Tibial artery (tissue), 4 donors: Measurements from ENCODE around the gene ADAM12.
"Not testable (repeated sequence)": the region's sequence is repeated elsewhere in the genome, so short reads cannot be mapped to it uniquely, and the experiment has no call there.

Source experiments
- DNase-seq, 2 donors: peaks; one replicate each; pipeline ENCODE4 v3.0.0-alpha.2; 2019
- H3K27ac ChIP-seq, 2 donors: fragments of 200-600 bp; sonication (generic) in 1 of 2; 1 replicate in 1 of 2; 2 replicates in 1 of 2; pipeline ENCODE4 v1.5.1; 2018 to 2019; ENCODE audit warnings: mild to moderate bottlenecking in 1 of 2
- H3K27me3 ChIP-seq, 2 donors: fragments of 200-600 bp; sonication (generic) in 1 of 2; one replicate each; pipeline versions ENCODE4 v1.5.1 to v1.6.0; 2016 to 2019
- H3K36me3 ChIP-seq, 3 donors: fragments of 200-600 bp; sonication (generic) in 2 of 3; one replicate each; pipeline ENCODE4 v1.5.1; 2016 to 2019; ENCODE audit warnings: mild to moderate bottlenecking in 2 of 3
- H3K4me1 ChIP-seq, 4 donors: fragments of 200-600 bp; sonication (generic) in 2 of 4; 1 replicate in 3 of 4; 2 replicates in 1 of 4; pipeline ENCODE4 v1.5.1; 2016 to 2019
- H3K4me3 ChIP-seq, 2 donors: fragments of 200-600 bp; sonication (generic) in 1 of 2; 1 replicate in 1 of 2; 2 replicates in 1 of 2; pipeline ENCODE4 v1.5.1; 2018 to 2019; ENCODE audit warnings: mild to moderate bottlenecking in 2 of 2
- H3K9me3 ChIP-seq, 3 donors: fragments of 200-600 bp; sonication (generic) in 1 of 3; one replicate each; pipeline ENCODE4 v1.5.1; 2016 to 2019
- CTCF ChIP-seq, 2 experiments: fragments of 200-600 bp in 1 of 2; fragments of 450-650 bp in 1 of 2; IDR thresholded peaks; one replicate each; pipeline ENCODE4 v1.5.1; 2017 to 2019; ENCODE audit warnings: antibody characterized with exemption in 2 of 2, mild to moderate bottlenecking in 1 of 2, moderate library complexity in 1 of 2
- intact Hi-C: fragments of 100-400 bp; cut with DNase I; formaldehyde crosslinking; loops from one replicate; pipeline ENCODE4 v1.15.0; 2023; ENCODE audit warnings: low total_unique reads

ADAM12 gene

GRCh38 chr10:126351021-126351420 lies 37.3 kb downstream of the ADAM12 start:
- no peak for TF ChIP-seq CTCF (IDR thresholded peaks at IDR 0.05)
- DNase-seq = no peak

GRCh38 chr10:126350216-126350992 lies 37.9 kb downstream of the ADAM12 start:
- TF ChIP-seq CTCF (IDR thresholded peaks at IDR 0.05) = no peak
- peaks cover 0 to 1% (median 0%) of the 10 kb centered on the region in 3 donors for H3K9me3 ChIP-seq
- no peak for DNase-seq
- H3K4me1 ChIP-seq = peaks cover 0 to 2% (median 0%) of the 10 kb centered on the region in 4 donors
- no peaks in the 10 kb centered on the region for H3K36me3 ChIP-seq
- H3K4me3 ChIP-seq = no peak overlapping the region
- H3K27me3 ChIP-seq = no peaks in the 10 kb centered on the region
- intact Hi-C loops = no loop called here
- H3K27ac ChIP-seq = no peak overlapping the region

More at GRCh38 chr10:126351021-126351420, 37.3 kb downstream of the ADAM12 start:
- no peak overlapping the region for H3K27ac ChIP-seq
- H3K4me1 ChIP-seq = peaks cover 0 to 2% (median 0%) of the 10 kb centered on the region in 4 donors
- peaks cover 0 to 7% (median 3%) of the 10 kb centered on the region in 3 donors for H3K9me3 ChIP-seq
- H3K27me3 ChIP-seq = no peaks in the 10 kb centered on the region
- intact Hi-C loops = no loop called here
- H3K36me3 ChIP-seq = no peaks in the 10 kb centered on the region
- H3K4me3 ChIP-seq = no peak overlapping the region

GRCh38 chr10:126349676-126350075 lies 38.6 kb downstream of the ADAM12 start:
- Histone ChIP-seq H3K4me3 (no peak overlapping the region), H3K4me1 (peaks cover 0 to 2% (median 0%) of the 10 kb centered on the region in 4 donors), H3K27ac (no peak overlapping the region), H3K9me3 (no peaks in the 10 kb centered on the region), H3K27me3 (no peaks in the 10 kb centered on the region), H3K36me3 (no peaks in the 10 kb centered on the region)
- DNase-seq = no peak
- intact Hi-C loops = no loop called here
- TF ChIP-seq CTCF (IDR thresholded peaks at IDR 0.05) = no peak

- Histone ChIP-seq H3K27me3 (no peaks in the 10 kb centered on the region), H3K36me3 (no peaks in the 10 kb centered on the region), H3K4me3 (no peak overlapping the region), H3K9me3 (no peaks in the 10 kb centered on the region), H3K4me1 (peaks cover 0 to 2% (median 0%) of the 10 kb centered on the region in 4 donors), H3K27ac (no peak overlapping the region)
- TF ChIP-seq CTCF (IDR thresholded peaks at IDR 0.05) = no peak
- intact Hi-C loops = no loop called here
- DNase-seq = no peak
Observed at GRCh38 chr10:126349101-126349500, 39.2 kb downstream of the ADAM12 start.

- H3K4me1 ChIP-seq, H3K27me3 ChIP-seq, intact Hi-C loops, H3K9me3 ChIP-seq, H3K27ac ChIP-seq, DNase-seq, H3K4me3 ChIP-seq, H3K36me3 ChIP-seq: not testable (repeated sequence)
Observed at GRCh38 chr10:126343496-126343895, 44.8 kb downstream of the ADAM12 start.

- H3K4me1 ChIP-seq = no peaks in the 10 kb centered on the region
- no peak for DNase-seq
- H3K36me3 ChIP-seq = no peaks in the 10 kb centered on the region
- no peaks in the 10 kb centered on the region for H3K27me3 ChIP-seq
- no peak overlapping the region for H3K27ac ChIP-seq
- no peak for TF ChIP-seq CTCF (IDR thresholded peaks at IDR 0.05)
- H3K9me3 ChIP-seq = no peaks in the 10 kb centered on the region
- intact Hi-C loops = no loop called here
- H3K4me3 ChIP-seq = no peak overlapping the region
Observed at GRCh38 chr10:126342680-126343079, 45.6 kb downstream of the ADAM12 start.
